Fibroblast of peridontal ligament (primary cell): ENCODE results near the gene ZDHHC18.

Source experiments
- DNase-seq: peaks from one replicate; pipeline ENCODE4 v3.0.0-alpha.2; 2010; ENCODE audit errors: extremely low read depth

Gene ZDHHC18

DNA sequence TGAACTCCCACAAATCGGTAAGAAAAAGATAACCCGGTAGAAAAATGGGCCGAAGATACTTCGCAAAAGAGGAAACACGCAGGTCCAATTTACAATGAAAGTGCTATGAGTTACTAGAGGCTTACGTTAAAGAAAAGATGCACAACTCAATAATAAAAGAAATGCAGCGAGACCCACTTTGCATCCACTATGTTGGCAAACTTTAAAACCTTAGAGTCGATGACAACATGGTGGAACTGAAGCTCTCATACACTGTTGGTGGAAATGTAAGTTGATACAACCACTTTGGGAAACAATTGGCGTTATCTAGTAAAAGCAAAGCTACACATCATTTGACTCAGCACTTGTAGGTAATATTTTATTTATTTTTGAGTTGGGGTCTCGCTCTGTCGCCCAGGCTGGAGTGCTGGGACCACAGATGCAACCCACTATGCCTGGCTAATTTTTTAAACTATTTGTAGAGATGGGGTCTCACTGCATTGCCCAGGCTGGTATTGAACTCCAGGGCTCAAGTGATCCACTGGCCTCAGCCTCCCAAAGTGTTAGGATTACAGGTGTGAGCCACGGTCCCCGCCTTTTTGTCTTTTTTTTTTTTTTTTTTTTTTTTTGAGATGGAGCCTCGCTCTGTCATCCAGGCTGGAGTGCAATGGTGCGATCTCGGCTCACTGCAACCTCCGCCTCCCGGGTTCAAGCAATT lies 74.5 kb downstream of the ZDHHC18 start:
- DNase-seq, result no peak
